Measurements from ENCODE around the gene FETUB. TPM values are rescaled to one million over a fixed set of nuclear protein-coding genes. Genes with fewer than 3 reads are reported as not detected.

The FETUB gene, protein sequence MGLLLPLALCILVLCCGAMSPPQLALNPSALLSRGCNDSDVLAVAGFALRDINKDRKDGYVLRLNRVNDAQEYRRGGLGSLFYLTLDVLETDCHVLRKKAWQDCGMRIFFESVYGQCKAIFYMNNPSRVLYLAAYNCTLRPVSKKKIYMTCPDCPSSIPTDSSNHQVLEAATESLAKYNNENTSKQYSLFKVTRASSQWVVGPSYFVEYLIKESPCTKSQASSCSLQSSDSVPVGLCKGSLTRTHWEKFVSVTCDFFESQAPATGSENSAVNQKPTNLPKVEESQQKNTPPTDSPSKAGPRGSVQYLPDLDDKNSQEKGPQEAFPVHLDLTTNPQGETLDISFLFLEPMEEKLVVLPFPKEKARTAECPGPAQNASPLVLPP
- total RNA-seq (2022; extraction: Qiagen RNA extraction): 0.13 to 0.38 TPM (median 0.23 TPM) in 5 replicates

DNA sequence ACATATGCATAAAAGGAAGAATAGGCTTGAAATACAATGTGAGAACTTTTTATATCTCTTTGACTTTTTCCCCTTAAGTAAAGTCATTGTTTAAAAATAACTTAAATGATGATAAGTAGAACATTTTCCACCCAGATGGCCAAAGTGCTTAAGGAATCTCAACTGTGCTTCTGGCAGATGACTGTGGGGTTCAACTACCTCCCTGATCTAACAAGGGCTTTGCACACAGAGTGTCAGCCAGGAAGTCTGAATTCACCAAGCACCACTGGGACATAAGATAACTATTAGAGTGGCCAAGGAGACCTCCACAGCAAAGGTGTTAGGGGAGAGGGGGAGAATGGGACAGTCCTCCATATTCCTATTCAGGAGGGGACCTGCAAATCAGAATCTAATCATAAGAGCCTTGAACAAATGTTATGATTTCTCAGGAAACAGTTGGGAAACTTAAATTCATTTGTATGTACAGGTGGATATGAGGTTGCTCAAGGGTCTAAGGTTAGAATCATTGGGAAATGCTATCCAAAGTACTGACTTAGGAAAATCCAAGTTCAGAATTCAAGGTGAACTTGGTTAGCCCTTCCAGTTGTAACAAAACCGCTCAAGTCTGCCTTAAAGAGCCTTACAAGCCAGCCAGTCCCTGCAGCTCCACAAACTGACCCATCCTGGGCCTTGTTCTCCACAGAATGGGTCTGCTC lies at the start of gene FETUB:
Gene FETUB, plus strand, starts transcription at position 622 of the 695 bp plus-strand sequence. Its CDS starts 62 bp downstream, at position 684.

DNA sequence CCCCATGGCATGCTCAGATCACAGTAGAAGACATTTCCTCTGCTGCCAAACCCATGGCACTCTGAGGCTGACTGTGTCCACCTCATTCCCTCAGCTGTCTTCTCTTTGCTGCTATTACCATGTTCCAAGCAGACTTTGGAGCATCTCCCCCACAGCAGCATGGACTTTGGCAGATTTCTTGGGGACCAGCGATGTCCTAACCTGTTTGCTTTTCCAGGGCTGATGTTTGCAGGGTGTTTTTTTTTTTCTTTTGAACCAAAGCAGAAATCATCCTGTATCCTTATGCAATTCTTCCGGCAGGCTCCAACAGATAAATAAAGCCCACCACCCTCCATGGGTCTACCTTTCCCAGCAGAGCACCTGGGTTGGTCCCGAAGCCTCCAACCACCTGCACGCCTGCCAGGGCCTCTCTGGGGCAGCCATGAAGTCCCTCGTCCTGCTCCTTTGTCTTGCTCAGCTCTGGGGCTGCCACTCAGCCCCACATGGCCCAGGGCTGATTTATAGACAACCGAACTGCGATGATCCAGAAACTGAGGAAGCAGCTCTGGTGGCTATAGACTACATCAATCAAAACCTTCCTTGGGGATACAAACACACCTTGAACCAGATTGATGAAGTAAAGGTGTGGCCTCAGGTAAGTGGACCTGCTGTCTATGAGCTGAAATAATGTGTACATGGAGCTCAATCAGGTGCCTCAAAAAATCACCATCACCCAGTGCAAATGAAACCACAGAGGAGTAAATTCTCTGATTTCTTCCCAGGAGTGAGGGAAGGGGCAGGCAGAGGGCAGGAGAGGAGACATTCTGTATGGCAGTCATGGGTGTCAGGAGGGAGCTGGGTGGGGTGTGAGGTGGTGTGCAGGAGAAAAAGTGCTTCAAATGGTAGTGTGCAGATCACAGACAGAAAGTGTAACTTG lies 27.2 kb upstream of the FETUB start, which contains the start of gene AHSG:
Gene AHSG, plus strand, starts transcription at position 340 of the 916 bp plus-strand sequence. Its CDS starts 82 bp downstream, at position 422.

DNA sequence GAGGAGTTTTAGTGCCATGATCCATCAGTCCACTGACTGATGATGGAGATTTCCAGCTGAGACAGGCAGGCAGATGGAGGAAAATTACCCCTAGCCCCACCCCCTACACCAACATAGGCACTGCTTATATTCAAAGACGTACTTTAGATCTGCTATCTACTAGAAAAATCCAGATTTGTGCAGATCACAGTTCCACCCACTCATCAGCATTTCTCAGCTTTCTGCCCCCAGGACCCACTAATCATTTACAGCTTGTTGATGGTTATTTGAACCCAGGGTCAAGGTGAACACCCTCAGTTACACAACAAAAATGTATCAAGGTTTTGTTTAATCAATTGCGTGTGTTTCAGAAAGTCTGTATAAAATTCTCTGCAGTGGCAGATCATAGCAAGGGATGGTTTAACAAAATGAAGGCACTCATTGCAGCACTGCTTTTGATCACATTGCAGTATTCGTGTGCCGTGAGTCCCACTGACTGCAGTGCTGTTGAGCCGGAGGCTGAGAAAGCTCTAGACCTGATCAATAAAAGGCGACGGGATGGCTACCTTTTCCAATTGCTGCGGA lies 25.5 kb downstream of the FETUB start, which contains the start of gene HRG:
Gene HRG, plus strand, starts transcription at position 390 of the 564 bp plus-strand sequence. Its CDS starts 18 bp downstream, at position 408.

Other genes starting within 250 kb of the FETUB start
- gene CRYGS, start 96.0 kb upstream of the FETUB start, total RNA-seq (2022; extraction: Qiagen RNA extraction): 0.41 to 0.96 TPM (median 0.71 TPM) in 5 replicates
- gene TBCCD1, start 73.1 kb upstream of the FETUB start, total RNA-seq (2022; extraction: Qiagen RNA extraction): 5.8 to 7.6 TPM (median 6.9 TPM) in 5 replicates
- 53.7 to 57.8 TPM (median 55.5 TPM) in 5 replicates for gene DNAJB11, start 69.7 kb upstream of the FETUB start, total RNA-seq (2022; extraction: Qiagen RNA extraction)
- gene AHSG, start 27.3 kb upstream of the FETUB start, total RNA-seq (2022; extraction: Qiagen RNA extraction): 0.06 to 0.09 TPM (median 0.06 TPM) in 3 of 5 replicates, not detected in the others
- not detected in 5 replicates for gene HRG, start 25.6 kb downstream of the FETUB start, total RNA-seq (2022; extraction: Qiagen RNA extraction)
- gene KNG1, start 77.0 kb downstream of the FETUB start, total RNA-seq (2022; extraction: Qiagen RNA extraction): 0.07 TPM in 1 of 5 replicates, not detected in the others
- gene EIF4A2, start 143.2 kb downstream of the FETUB start, total RNA-seq (2022; extraction: Qiagen RNA extraction): 122 to 152 TPM (median 133 TPM) in 5 replicates
- gene RFC4, start 166.1 kb downstream of the FETUB start, total RNA-seq (2022; extraction: Qiagen RNA extraction): 40.7 to 64.0 TPM (median 42.8 TPM) in 5 replicates
- gene ADIPOQ, start 202.3 kb downstream of the FETUB start, total RNA-seq (2022; extraction: Qiagen RNA extraction): not detected in 5 replicates